HFFc6 (cell line): ENCODE results near the gene TRIM9. TPM values are rescaled to one million over a fixed set of nuclear protein-coding genes. Genes with fewer than 3 reads are reported as not detected.

ENCODE experiments used
- DNase-seq: peaks from one replicate; pipeline ENCODE4 v3.0.0-alpha.2; 2018
- H3K27ac Mint-ChIP-seq: 2 replicates; pipeline ENCODE4 v1.8.0; 2020; ENCODE audit warnings: mild to moderate bottlenecking, mixed read lengths
- H3K27me3 Mint-ChIP-seq: 2 replicates; pipeline ENCODE4 v1.8.0; 2021; ENCODE audit warnings: mild to moderate bottlenecking, moderate library complexity, mixed read lengths; ENCODE audit not compliant: insufficient read depth
- H3K36me3 Mint-ChIP-seq: 2 replicates; pipeline ENCODE4 v1.8.0; 2021; ENCODE audit warnings: low read depth, mixed read lengths
- H3K4me1 Mint-ChIP-seq: 2 replicates; pipeline ENCODE4 v1.8.0; 2020; ENCODE audit warnings: low read depth, mixed read lengths
- H3K4me3 Mint-ChIP-seq: 2 replicates; pipeline ENCODE4 v1.8.0; 2020; ENCODE audit warnings: mild to moderate bottlenecking, moderate library complexity, mixed read lengths
- H3K9me3 Mint-ChIP-seq: 2 replicates; pipeline ENCODE4 v1.8.0; 2020; ENCODE audit warnings: mild to moderate bottlenecking, mixed read lengths
- CTCF ChIP-seq: fragments of 200-600 bp; sonication (generic); IDR thresholded peaks from 2 replicates; pipeline ENCODE4 v1.5.0; 2021; ENCODE audit warnings: antibody characterized with exemption, mild to moderate bottlenecking
- total RNA-seq, 6 experiments: library from RNA; stranded (reverse); fragmentation: NEBNext Ultra II Directional; extraction: Animal tissue kit (Norgen Biotek cat#: 25700); gene quantifications; 2 replicates in 1 of 6; 3 replicates in 5 of 6; pipeline ENCODE4 v1.2.3, GENCODE V29; 2021

The TRIM9 gene
- total RNA-seq, 6 experiments from 2014 or later = 0.05 TPM; not detected in 5

- peaks cover 6% of the 10 kb centered on the region; the same call in 1 of the 2 replicates for H3K4me1 Mint-ChIP-seq
- DNase-seq = no peak
- no peak overlapping the region for H3K4me3 Mint-ChIP-seq
- peaks cover 24% of the 10 kb centered on the region for H3K27me3 Mint-ChIP-seq
- H3K9me3 Mint-ChIP-seq = no peaks in the 10 kb centered on the region
- no peak overlapping the region for H3K27ac Mint-ChIP-seq
- no peak for TF ChIP-seq CTCF
- no peaks in the 10 kb centered on the region for H3K36me3 Mint-ChIP-seq
These were observed 59.2 kb downstream of the TRIM9 start for GRCh38 chr14:51035611-51036192.

- Mint-ChIP-seq H3K4me3 (no peak overlapping the region), H3K27me3 (peaks cover 20% of the 10 kb centered on the region), H3K27ac (no peak overlapping the region)
These were observed 65.8 kb downstream of the TRIM9 start for GRCh38 chr14:51028851-51029754.

GRCh38 chr14:51028361-51028760 is 66.5 kb downstream of the TRIM9 start:
- H3K27me3 Mint-ChIP-seq = peaks cover 20% of the 10 kb centered on the region
- H3K9me3 Mint-ChIP-seq = no peaks in the 10 kb centered on the region
- H3K4me3 Mint-ChIP-seq = no peak overlapping the region
- DNase-seq = no peak
- TF ChIP-seq CTCF = no peak
- no peaks in the 10 kb centered on the region for H3K36me3 Mint-ChIP-seq
- H3K27ac Mint-ChIP-seq = no peak overlapping the region
- H3K4me1 Mint-ChIP-seq = no peaks in the 10 kb centered on the region

More at GRCh38 chr14:51028851-51029754, 65.8 kb downstream of the TRIM9 start:
- Mint-ChIP-seq H3K4me1 (no peaks in the 10 kb centered on the region), H3K9me3 (no peaks in the 10 kb centered on the region), H3K36me3 (no peaks in the 10 kb centered on the region)
- DNase-seq = no peak
- no peak for TF ChIP-seq CTCF

- TF ChIP-seq CTCF = no peak
- H3K4me1 Mint-ChIP-seq = no peaks in the 10 kb centered on the region
- DNase-seq = no peak
- H3K9me3 Mint-ChIP-seq = no peaks in the 10 kb centered on the region
- no peaks in the 10 kb centered on the region for H3K36me3 Mint-ChIP-seq
- no peak overlapping the region for H3K27ac Mint-ChIP-seq
- peaks cover 23% of the 10 kb centered on the region for H3K27me3 Mint-ChIP-seq
- no peak overlapping the region for H3K4me3 Mint-ChIP-seq
These were observed 70.5 kb downstream of the TRIM9 start for GRCh38 chr14:51024377-51024776.

- H3K27me3 Mint-ChIP-seq = peaks cover 23% of the 10 kb centered on the region
- H3K36me3 Mint-ChIP-seq = no peaks in the 10 kb centered on the region
- no peak for TF ChIP-seq CTCF
- no peak for DNase-seq
- no peak overlapping the region for H3K4me3 Mint-ChIP-seq
- H3K4me1 Mint-ChIP-seq = no peaks in the 10 kb centered on the region
- no peak overlapping the region for H3K27ac Mint-ChIP-seq
- no peaks in the 10 kb centered on the region for H3K9me3 Mint-ChIP-seq
These were observed 70.9 kb downstream of the TRIM9 start for GRCh38 chr14:51023964-51024363.
